GM19468 (cell line): ENCODE measurements around the gene AGTR1.

ENCODE experiments used
- ATAC-seq: cut with Tn5 transposase; IDR thresholded peaks from one replicate; pipeline ENCODE4 v1.9.1; 2021; ENCODE audit warnings: mild to moderate bottlenecking, moderate library complexity, moderate number of reproducible peaks; ENCODE audit not compliant: unreplicated experiment; ENCODE audit errors: extremely low read depth

The AGTR1 gene

GRCh38 chr3:148697306-148698189, at the start of gene AGTR1:
Gene AGTR1, plus strand, starts transcription at chr3:148697903. Its CDS starts 43,133 bp downstream, at chr3:148741036.
- ATAC-seq: no peak

GRCh38 chr3:148648685-148649352, 48.9 kb upstream of the AGTR1 start:
- no peak for ATAC-seq

- no peak for ATAC-seq
Observed at GRCh38 chr3:148651549-148651948, 46.2 kb upstream of the AGTR1 start.

- ATAC-seq: no peak
Observed at GRCh38 chr3:148654433-148654832, 43.3 kb upstream of the AGTR1 start.

- no peak for ATAC-seq
Observed at GRCh38 chr3:148657470-148657869, 40.2 kb upstream of the AGTR1 start.

- no peak for ATAC-seq
Observed at GRCh38 chr3:148659512-148659911, 38.2 kb upstream of the AGTR1 start.

- ATAC-seq: no peak
Observed at GRCh38 chr3:148680289-148680688, 17.4 kb upstream of the AGTR1 start.

GRCh38 chr3:148681080-148681479, 16.6 kb upstream of the AGTR1 start:
- no peak for ATAC-seq

GRCh38 chr3:148682997-148683396, 14.7 kb upstream of the AGTR1 start:
- ATAC-seq: no peak

- ATAC-seq: no peak
Observed at GRCh38 chr3:148694116-148694515, 3.6 kb upstream of the AGTR1 start.

- no peak for ATAC-seq
Observed at GRCh38 chr3:148698190-148698810, 597 bp downstream of the AGTR1 start.

GRCh38 chr3:148705314-148705713, 7.6 kb downstream of the AGTR1 start:
- ATAC-seq: no peak

- ATAC-seq: no peak
Observed at GRCh38 chr3:148707601-148708380, 10.1 kb downstream of the AGTR1 start.

GRCh38 chr3:148708409-148708808, 10.7 kb downstream of the AGTR1 start:
- ATAC-seq: no peak

GRCh38 chr3:148709560-148710253, 12.0 kb downstream of the AGTR1 start:
- no peak for ATAC-seq

GRCh38 chr3:148710665-148711064, 13.0 kb downstream of the AGTR1 start:
- ATAC-seq: no peak

- ATAC-seq: no peak
Observed at GRCh38 chr3:148711981-148712666, 14.4 kb downstream of the AGTR1 start.

- no peak for ATAC-seq
Observed at GRCh38 chr3:148714521-148714920, 16.8 kb downstream of the AGTR1 start.

- no peak for ATAC-seq
Observed at GRCh38 chr3:148716657-148717056, 19.0 kb downstream of the AGTR1 start.
